Panc1 (cell line): ENCODE data around the gene LPIN2. TPM values are rescaled to one million over a fixed set of nuclear protein-coding genes. Genes with fewer than 3 reads are reported as not detected.

ENCODE experiments used
- ATAC-seq: fragments of 200-7000 bp; cut with Tn5 transposase; 2 replicates; pipeline ENCODE4 v1.9.1; 2020; ENCODE audit warnings: mild to moderate bottlenecking, moderate library complexity
- BruUV-seq: library from RNA; stranded (reverse); fragments of 400-500 nt; replicated peaks from 2 replicates; lab custom pipeline; 2021; lab: Mats Ljungman, UMichigan
- CTCF ChIA-PET: fragments of 300-600 bp; sonication (Branson Sonifier 250); formaldehyde crosslinking; loops from one replicate; lab custom pipeline; 2022; ENCODE audit warnings: antibody characterized with exemption; lab: Charles Lee
- POLR2A ChIA-PET: fragments of 300-600 bp; sonication (Branson Sonifier 250); formaldehyde crosslinking; loops from one replicate; lab custom pipeline; 2022; ENCODE audit warnings: antibody characterized with exemption; lab: Charles Lee
- DNase-seq: peaks from one replicate; pipeline ENCODE4 v3.0.0-alpha.2; 2010; ENCODE audit warnings: low read depth, low spot score
- H3K27ac ChIP-seq: 2 replicates; pipeline ENCODE4 v1.5.1; 2011; ENCODE audit warnings: mild to moderate bottlenecking, low read length, inconsistent platforms
- H3K27me3 ChIP-seq: fragments of 200-500 bp; sonication (Bioruptor generic); 2 replicates; pipeline ENCODE4 v1.6.0; 2014; ENCODE audit warnings: low read length, inconsistent platforms; ENCODE audit not compliant: control insufficient read depth, insufficient read depth
- H3K36me3 ChIP-seq: fragments of 200-500 bp; sonication (Bioruptor generic); 2 replicates; pipeline ENCODE4 v1.5.1; 2014; ENCODE audit warnings: inconsistent platforms, mild to moderate bottlenecking, low read length, moderate library complexity; ENCODE audit not compliant: control insufficient read depth, insufficient read depth
- H3K4me1 ChIP-seq: 2 replicates; pipeline ENCODE4 v1.5.1; 2011; ENCODE audit warnings: inconsistent platforms, mild to moderate bottlenecking, low read length, moderate library complexity; ENCODE audit not compliant: control insufficient read depth, insufficient read depth
- H3K4me3 ChIP-seq, 2 experiments: 2 replicates each; pipeline ENCODE4 v1.5.1; 2011 to 2012; ENCODE audit warnings: low read depth in 2 of 2, low read length in 2 of 2, mild to moderate bottlenecking in 2 of 2, inconsistent platforms in 1 of 2, moderate library complexity in 1 of 2
- H3K9me3 ChIP-seq: fragments of 200-500 bp; sonication (Bioruptor generic); 2 replicates; pipeline ENCODE4 v1.5.1; 2014; ENCODE audit warnings: low read depth, mild to moderate bottlenecking, inconsistent platforms, low read length, moderate library complexity; ENCODE audit not compliant: control insufficient read depth, insufficient read depth
- CTCF ChIP-seq: fragments of 450-650 bp; IDR thresholded peaks from 2 replicates; pipeline ENCODE4 v1.5.1; 2017; ENCODE audit warnings: mild to moderate bottlenecking
- POLR2AphosphoS5 ChIP-seq: IDR thresholded peaks from 2 replicates; pipeline ENCODE4 v1.6.1; 2012; ENCODE audit warnings: mild to moderate bottlenecking, low read depth, low read length, moderate library complexity
- REST ChIP-seq, 2 experiments: IDR thresholded peaks; 2 replicates each; pipeline ENCODE4 v1.6.1; 2011 to 2012; ENCODE audit warnings: low read depth in 2 of 2, control low read depth in 1 of 2, low read length in 1 of 2, mild to moderate bottlenecking in 1 of 2, moderate library complexity in 1 of 2; ENCODE audit not compliant: insufficient read depth in 1 of 2
- SIN3A ChIP-seq: IDR thresholded peaks from 2 replicates; pipeline ENCODE4 v1.6.1; 2012; ENCODE audit warnings: low read depth, mild to moderate bottlenecking, low read length, moderate library complexity, borderline replicate concordance; ENCODE audit not compliant: insufficient read depth
- TCF7L2 ChIP-seq: IDR thresholded peaks from 2 replicates; pipeline ENCODE4 v1.6.1; 2011; ENCODE audit warnings: mild to moderate bottlenecking, low read depth, low read length, inconsistent platforms
- in situ Hi-C: cut with HindIII; loops from 2 replicates; pipeline ENCODE4 v1.10.0; 2016; ENCODE audit warnings: low sequenced_read_pairs, low pct_unique_long_range_greater_than_20kb
- intact Hi-C: fragments of 100-400 bp; cut with micrococcal nuclease; formaldehyde crosslinking; loops from one replicate; pipeline ENCODE4 v1.10.0; 2022; ENCODE audit not compliant: unreplicated experiment
- total RNA-seq: library from RNA; stranded (reverse); gene quantifications from one replicate; pipeline ENCODE4 v1.2.1, GENCODE V29; 2021; ENCODE audit not compliant: unreplicated experiment

LPIN2 gene
- total RNA-seq, 1 experiment from 2014 or later: 38.3 TPM

- intact Hi-C loops (loop anchor here (10.0 kb wide), 1 partner anchor 58 kb away; no protein-coding TSS in a partner anchor), in situ Hi-C loops (no loop called here)
- ATAC-seq (no peak), DNase-seq (no peak)
- ChIA-PET POLR2A (no interaction called here), CTCF (no interaction called here)
- Histone ChIP-seq H3K27ac (peak overlapping the region; percentile 54; the same call in 1 of the 2 replicates), H3K27me3 (no peaks in the 10 kb centered on the region), H3K4me3 (no peak overlapping the region), H3K9me3 (no peaks in the 10 kb centered on the region), H3K4me1 (peaks cover 50% of the 10 kb centered on the region), H3K36me3 (no peaks in the 10 kb centered on the region)
- TF ChIP-seq SIN3A: no peak
- no peak for TF ChIP-seq TCF7L2
- no peak for TF ChIP-seq REST (IDR thresholded peaks at IDR 0.05; ENCODE audit: insufficient read depth in 1 of 2, low read depth in 2 of 2, low read length in 1 of 2)
- no peak for TF ChIP-seq CTCF
- no peak for TF ChIP-seq POLR2AphosphoS5
- BruUV-seq: no TSS peak
These were observed 46.4 kb downstream of the LPIN2 start for GRCh38 chr18:2966560-2966959.

- in situ Hi-C loops: no loop called here
- H3K9me3 ChIP-seq: no peaks in the 10 kb centered on the region
- ATAC-seq (no peak), DNase-seq (no peak)
- ChIA-PET POLR2A (no interaction called here), CTCF (no interaction called here)
- no peaks in the 10 kb centered on the region for H3K27me3 ChIP-seq
- TF ChIP-seq POLR2AphosphoS5: no peak
- no peak for TF ChIP-seq SIN3A
- no peak overlapping the region for H3K27ac ChIP-seq
- H3K4me3 ChIP-seq: no peak overlapping the region
- no peaks in the 10 kb centered on the region for H3K36me3 ChIP-seq
- H3K4me1 ChIP-seq: peaks cover 53% of the 10 kb centered on the region
- BruUV-seq: no TSS peak
- intact Hi-C loops: loop anchor here (10.0 kb wide), 1 partner anchor 59 kb away; no protein-coding TSS in a partner anchor
These were observed 47.1 kb downstream of the LPIN2 start for GRCh38 chr18:2965797-2966196.

GRCh38 chr18:2964361-2965010 is 48.5 kb downstream of the LPIN2 start:
- POLR2A ChIA-PET: no interaction called here
- Histone ChIP-seq H3K4me1 (peaks cover 45% of the 10 kb centered on the region), H3K4me3 (no peak overlapping the region), H3K36me3 (no peaks in the 10 kb centered on the region), H3K27me3 (no peaks in the 10 kb centered on the region), H3K27ac (peak overlapping the region; percentile 25; the same call in 1 of the 2 replicates), H3K9me3 (no peaks in the 10 kb centered on the region)
- in situ Hi-C loops: no loop called here
- no TSS peak for BruUV-seq
- CTCF ChIA-PET: no interaction called here
- intact Hi-C loops: loop anchor here (10.0 kb wide), 1 partner anchor 60 kb away; no protein-coding TSS in a partner anchor
- DNase-seq (no peak), ATAC-seq (no peak)
- TF ChIP-seq CTCF (no peak), TCF7L2 (no peak), POLR2AphosphoS5 (no peak), REST (IDR thresholded peaks at IDR 0.05; ENCODE audit: insufficient read depth in 1 of 2, low read depth in 2 of 2, low read length in 1 of 2) (no peak), SIN3A (no peak)
